Adrenal gland (tissue), 5 donors: ENCODE results near the gene PHF19.

Experiments
- POLR2A ChIP-seq, 2 donors: fragments of 450-650 bp; IDR thresholded peaks; one replicate each; pipeline ENCODE4 v1.6.1; 2017; ENCODE audit warnings: antibody characterized with exemption in 2 of 2, mild to moderate bottlenecking in 2 of 2, moderate library complexity in 1 of 2
- TF ChIP-seq, protein P1 (sequence below), 6 experiments: fragments of 450-650 bp in 4 of 6; fragments of 200-600 bp in 2 of 6; sonication (generic) in 1 of 6; IDR thresholded peaks; 1 replicate in 5 of 6; 2 replicates in 1 of 6; pipeline versions ENCODE4 v1.5.1 to v1.8.0; 2016 to 2021; ENCODE audit warnings: antibody characterized with exemption in 6 of 6, mild to moderate bottlenecking in 2 of 6, moderate library complexity in 1 of 6
- donor health status: DM: no; HTN: no; CAD: no.

DNA sequence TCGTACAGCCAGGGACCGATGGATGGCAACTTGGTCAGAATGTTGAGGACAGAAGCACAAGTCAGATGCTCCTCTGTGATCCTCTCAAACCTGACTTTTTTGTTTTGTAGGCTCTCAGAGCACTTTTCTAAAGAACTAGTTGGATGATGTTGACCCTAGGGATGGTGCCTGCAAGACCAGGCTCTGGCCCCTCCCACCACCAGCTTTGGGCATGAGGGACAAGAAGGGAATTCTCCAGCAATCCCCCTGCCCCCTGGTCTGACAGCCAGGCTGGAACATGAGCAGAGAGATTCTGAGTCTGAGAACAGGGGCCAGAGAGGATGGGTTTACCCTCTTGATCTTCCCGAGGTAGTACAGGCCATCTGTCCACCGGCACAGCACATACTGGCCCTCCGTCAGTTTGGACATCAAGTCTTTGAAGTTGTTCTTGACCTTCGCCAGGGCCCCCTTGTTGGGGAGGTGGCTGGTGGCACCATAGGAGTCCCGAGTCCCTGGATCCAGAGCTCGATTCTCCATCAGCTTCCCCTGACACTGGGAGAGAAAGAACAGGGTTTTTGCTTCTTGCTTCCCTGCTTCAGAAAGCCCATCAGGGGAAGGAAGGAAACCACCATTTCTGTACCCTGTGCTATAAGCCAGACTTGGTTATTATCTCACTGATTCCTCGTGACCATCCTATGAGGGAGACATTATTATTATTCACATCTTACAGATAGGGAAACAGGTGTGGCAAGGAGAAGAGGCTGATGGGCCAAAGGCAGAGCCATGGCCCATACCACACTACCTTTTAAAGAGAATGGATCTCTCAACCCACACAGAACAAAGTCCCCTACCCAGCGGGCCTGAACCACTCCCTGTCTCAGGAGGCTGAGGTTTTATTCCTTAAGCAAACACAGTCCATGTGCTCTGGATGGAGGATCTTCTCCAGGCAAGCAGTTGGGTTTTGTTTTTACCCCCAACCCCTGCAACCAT is 2.5 kb downstream of the PHF19 start:
- TF ChIP-seq, protein P1, sequence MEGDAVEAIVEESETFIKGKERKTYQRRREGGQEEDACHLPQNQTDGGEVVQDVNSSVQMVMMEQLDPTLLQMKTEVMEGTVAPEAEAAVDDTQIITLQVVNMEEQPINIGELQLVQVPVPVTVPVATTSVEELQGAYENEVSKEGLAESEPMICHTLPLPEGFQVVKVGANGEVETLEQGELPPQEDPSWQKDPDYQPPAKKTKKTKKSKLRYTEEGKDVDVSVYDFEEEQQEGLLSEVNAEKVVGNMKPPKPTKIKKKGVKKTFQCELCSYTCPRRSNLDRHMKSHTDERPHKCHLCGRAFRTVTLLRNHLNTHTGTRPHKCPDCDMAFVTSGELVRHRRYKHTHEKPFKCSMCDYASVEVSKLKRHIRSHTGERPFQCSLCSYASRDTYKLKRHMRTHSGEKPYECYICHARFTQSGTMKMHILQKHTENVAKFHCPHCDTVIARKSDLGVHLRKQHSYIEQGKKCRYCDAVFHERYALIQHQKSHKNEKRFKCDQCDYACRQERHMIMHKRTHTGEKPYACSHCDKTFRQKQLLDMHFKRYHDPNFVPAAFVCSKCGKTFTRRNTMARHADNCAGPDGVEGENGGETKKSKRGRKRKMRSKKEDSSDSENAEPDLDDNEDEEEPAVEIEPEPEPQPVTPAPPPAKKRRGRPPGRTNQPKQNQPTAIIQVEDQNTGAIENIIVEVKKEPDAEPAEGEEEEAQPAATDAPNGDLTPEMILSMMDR (IDR thresholded peaks at IDR 0.05), result no peak
- no peak for TF ChIP-seq POLR2A (IDR thresholded peaks at IDR 0.05)
